ENCODE results near the gene SPPL2C.

The SPPL2C gene, protein sequence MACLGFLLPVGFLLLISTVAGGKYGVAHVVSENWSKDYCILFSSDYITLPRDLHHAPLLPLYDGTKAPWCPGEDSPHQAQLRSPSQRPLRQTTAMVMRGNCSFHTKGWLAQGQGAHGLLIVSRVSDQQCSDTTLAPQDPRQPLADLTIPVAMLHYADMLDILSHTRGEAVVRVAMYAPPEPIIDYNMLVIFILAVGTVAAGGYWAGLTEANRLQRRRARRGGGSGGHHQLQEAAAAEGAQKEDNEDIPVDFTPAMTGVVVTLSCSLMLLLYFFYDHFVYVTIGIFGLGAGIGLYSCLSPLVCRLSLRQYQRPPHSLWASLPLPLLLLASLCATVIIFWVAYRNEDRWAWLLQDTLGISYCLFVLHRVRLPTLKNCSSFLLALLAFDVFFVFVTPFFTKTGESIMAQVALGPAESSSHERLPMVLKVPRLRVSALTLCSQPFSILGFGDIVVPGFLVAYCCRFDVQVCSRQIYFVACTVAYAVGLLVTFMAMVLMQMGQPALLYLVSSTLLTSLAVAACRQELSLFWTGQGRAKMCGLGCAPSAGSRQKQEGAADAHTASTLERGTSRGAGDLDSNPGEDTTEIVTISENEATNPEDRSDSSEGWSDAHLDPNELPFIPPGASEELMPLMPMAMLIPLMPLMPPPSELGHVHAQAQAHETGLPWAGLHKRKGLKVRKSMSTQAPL

DNA sequence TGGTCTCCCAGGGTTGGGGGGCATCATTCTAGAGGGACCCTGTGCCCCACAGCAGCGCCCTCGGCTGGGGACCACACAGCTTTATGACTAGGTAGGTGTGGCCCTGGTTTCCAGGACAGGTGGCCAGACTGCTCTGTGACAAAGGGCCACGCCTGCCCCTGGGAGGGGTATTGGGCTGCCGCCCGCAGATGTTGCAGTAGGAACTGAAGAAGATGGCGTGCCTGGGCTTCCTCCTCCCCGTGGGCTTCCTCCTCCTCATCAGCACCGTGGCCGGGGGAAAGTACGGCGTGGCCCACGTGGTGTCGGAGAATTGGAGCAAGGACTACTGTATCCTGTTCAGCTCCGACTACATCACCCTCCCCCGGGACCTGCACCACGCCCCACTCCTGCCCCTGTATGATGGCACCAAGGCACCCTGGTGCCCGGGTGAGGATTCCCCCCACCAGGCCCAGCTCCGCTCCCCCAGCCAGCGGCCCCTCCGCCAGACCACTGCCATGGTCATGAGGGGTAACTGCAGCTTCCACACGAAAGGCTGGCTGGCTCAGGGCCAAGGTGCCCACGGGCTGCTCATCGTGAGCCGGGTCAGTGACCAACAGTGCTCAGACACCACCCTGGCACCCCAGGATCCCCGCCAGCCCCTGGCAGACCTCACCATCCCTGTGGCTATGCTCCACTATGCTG lies at the start of gene SPPL2C:
Gene SPPL2C, plus strand, starts transcription at position 187 of the 681 bp plus-strand sequence. Its CDS starts 26 bp downstream, at position 213.
- no peak for DNase-seq

DNA sequence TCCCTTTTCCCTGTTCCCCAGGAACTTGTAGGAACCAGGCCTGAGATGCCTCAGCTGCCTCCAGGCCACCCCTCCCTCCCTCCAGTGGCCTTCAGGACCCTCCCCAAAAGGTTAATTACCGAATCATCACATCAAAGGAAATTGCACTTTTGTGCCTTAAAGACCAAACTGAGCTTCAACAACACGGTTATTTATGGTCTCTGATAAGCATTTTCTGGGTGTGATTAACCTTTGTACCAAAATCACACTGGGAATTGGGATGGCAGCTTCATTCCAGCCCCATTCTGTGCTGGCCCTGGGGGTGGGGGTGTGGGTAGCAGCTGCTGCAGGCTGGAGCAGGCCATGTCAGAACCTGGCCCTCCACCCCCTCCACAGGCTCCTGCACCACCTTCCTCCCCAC lies 43.9 kb upstream of the SPPL2C start:
- no peak for DNase-seq

DNA sequence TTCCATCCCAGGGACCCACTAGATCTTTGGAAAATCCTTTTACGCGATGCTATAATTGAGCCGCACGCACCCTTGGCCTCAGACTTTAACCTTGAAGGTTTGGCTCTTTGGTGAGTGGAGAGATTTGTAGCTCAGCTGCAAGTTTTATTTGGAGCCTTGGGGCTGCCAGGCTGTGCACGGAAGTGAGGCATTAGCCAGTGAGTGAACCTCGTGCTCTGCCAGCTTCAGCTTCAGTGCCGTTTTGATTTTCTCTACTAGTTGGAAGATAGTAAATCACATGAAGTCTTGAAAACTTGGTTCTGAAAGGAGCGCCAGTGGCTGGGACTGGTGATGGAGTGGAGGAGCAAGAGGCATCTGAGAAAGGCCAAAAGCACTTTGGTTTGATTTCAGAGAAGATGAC lies 43.3 kb upstream of the SPPL2C start:
- DNase-seq, result no peak

DNA sequence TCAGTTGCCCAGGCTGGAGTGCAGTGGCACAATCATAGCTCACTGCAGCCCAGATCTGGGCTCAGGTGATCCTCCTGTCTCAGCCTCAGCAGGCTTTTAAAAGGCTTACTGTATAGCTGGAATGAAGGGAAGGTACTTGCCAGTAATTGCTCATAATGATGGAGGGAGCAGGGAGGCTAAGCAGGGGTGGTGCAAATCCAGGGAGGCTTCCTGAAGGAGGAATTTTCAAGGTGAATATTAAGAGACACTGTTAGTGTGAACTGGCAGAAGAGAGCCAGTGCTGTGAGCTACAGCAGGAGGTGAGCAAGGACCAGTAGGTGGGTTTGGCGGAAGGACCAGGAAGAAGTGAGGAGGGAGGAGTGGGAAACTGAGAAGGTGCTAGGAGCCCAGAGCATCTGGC lies 35.8 kb upstream of the SPPL2C start:
- no peak for DNase-seq

DNA sequence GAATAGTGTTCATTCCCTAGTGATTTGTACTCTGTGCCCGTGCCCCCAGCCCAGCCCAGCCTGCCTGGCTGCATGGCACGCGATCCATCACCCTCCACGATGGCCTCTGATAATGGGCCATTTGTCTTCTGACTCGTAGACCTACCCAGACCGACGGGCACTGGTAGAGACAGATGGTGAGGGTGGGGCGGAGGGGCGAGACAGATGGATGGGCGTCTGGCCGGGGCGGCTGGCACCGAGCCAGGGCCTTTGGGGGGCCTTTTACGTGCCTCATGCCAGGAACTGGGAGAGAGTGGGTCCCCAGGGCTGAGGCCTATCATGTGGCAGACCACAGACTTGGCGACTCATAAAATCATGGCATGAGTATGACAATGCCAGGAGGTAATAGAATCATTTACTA lies 35.2 kb upstream of the SPPL2C start:
- no peak for DNase-seq

DNA sequence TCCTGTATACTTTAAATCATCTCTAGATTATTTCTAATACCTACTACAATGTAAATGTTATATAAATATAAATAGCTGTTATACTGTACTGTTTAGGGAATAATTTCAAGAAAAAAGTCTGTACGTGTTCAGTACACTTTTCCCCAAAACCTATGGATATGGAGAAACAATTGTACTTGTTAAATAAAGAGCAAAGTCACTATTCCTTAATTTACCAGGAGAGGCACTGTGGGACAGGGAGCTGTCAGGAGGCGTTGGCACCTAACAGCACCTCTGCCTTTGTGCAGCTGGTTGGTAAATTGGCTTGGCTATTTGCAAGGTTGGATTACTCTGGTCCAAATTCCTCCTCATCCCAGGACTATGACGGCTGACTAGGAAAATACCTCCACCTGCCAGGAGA lies 32.6 kb upstream of the SPPL2C start:
- DNase-seq, result no peak

DNA sequence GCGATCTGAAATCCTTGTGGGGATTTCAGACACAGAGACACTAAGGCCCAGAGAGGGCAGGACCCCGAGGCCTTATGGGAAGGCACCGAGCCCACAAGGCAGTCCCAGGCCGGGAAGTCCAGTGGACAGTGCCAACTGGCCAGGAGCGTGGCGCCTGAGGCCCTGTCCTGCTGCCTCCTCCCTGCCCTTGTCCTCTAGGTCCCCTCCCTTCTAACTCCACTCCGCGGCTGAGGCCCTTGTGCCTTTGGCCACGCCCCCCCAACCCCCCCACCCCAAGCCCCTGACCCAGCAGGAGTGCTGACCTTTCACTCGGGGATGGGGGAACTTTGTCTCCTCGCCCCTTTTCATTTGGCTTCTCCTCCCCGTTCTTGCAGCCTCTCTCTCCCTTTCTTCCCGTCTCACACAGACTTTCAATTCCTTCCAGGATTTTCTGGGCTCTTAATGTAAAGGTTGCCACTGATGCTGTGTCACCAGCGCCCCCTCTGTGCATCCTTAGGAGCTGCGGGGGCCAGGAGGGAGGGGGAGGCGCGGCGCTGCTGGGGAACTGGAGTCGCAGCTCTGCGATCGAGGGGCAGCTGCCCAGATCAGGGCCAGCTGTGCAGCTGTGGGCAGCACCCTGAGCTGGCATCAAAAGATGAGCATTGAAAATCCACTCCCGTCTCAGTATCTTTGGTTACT lies 31.5 kb upstream of the SPPL2C start:
- no peak for DNase-seq

DNA sequence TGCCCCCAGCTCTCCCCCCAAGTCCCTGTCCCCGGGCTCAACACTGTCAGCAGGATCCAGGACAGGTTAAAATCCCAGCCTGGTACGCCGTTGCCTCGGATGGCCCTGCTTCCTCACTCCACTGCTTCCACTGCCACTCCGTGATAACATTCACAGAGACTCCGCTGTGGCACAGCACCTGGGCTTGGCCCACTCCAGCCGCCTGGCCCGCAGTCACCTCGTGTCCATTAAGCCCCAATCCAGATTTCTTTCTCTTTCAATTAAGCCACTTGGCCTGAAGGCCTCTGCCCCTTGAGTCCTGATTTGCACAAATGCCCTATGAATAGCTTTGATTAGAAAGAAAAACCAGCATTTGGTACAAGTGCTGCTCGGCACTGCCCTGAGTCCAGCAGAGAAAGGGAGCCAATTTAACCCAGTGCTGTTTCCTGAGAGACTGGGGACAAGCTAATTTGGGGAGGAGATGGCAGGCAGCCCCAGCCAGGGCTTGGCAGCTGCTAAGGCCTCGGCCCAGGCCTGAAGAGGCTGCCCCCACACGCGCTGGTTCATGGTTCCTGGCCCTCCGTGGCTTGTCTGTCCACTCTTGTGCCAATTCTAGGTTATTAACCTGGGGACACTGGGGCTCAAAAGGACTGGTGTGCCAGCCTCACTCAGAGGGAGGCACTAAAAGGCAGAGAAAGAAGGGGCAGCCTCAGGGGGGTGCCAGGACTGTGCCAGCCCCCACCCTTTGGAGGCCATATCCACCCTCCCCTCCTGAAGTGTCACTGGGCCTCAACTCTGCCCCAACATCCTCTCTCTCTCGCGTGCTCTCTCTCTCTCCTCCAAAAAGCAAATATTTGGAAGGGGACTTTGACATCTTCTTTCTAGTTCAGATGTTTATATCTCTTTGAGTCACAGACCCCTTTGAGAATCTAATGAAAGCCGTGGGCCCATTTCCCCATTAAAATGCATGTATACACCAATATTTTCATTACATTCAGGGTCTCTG lies 29.8 kb upstream of the SPPL2C start:
- no peak for DNase-seq

DNA sequence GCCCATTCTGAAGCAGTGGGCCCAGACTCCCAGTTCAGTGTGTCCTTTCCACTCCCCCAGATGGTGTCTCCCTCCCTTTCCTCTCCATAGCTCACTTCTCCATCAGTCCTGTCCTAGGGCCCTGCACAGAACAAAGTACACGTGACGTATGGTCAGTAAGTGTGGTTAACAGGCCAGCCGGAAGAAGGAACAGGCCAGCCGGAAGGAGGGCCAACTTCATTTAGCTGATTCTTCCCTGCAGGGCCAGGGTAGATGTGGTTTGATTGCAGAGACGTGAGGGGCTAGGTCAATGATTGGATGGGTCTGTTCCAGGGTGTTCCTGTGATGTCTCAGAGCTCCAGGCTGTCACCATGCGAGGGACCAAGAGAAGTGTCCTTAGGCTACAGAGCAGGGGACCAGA lies 28.9 kb upstream of the SPPL2C start:
- DNase-seq, result no peak

DNA sequence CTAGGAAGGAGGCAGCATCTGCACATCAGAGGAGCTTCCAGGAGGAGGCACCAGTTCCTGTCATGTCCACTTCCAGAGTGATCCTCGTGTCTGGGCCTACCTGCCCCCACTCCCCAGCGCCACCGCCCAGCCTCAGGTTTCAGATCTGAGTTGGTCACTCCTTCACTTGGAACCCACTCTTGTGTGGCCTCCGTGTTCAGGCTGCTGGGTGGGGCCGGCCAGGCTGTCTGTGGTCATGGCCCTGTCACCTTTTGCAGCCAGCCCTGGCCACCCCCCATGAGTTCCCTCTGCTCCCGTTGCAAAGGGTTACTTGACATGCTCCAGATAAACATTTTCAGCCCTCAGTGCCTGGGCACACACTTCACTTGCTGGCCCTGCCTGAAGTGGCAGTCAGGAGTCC lies 26.6 kb upstream of the SPPL2C start:
- no peak for DNase-seq

DNA sequence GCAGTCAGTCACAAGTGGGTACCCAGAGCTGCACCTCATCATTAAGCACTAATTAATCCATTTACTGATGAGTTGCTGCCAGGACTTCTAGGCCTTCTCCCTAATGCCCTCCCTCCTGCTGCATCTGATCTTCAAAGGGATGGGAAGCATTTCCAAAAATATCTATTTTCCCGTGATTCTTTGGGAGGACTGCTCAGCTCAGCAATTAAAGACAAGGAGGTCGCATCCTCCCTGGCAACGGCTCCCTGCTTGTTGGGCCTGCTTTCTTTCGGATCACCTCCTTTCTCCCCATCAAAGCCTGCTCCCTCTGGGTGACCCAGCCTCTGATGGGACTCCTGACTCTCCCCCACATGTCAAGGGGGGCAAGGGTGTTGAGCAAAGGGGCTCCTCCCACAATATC lies 26.0 kb upstream of the SPPL2C start:
- no peak for DNase-seq

DNA sequence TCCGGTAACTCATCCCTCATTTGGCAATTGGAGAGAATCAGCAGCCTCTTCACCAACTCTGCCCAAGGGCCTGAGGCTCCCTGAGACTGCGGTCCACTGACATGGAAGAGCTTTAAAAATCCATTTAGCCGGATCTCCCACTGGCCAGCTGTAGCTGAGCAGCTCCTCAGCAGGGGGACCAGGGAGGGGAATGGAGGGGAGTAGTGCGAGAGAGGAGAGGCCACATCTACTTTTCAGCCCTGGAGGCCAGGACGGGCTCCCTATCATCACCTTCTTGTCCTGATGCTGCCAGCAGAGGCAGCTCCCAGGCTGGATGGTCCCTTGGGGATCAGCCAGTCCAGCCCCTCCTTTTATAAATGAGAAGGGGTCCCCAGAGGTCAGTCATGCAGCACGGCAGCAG lies 25.0 kb upstream of the SPPL2C start:
- no peak for DNase-seq

DNA sequence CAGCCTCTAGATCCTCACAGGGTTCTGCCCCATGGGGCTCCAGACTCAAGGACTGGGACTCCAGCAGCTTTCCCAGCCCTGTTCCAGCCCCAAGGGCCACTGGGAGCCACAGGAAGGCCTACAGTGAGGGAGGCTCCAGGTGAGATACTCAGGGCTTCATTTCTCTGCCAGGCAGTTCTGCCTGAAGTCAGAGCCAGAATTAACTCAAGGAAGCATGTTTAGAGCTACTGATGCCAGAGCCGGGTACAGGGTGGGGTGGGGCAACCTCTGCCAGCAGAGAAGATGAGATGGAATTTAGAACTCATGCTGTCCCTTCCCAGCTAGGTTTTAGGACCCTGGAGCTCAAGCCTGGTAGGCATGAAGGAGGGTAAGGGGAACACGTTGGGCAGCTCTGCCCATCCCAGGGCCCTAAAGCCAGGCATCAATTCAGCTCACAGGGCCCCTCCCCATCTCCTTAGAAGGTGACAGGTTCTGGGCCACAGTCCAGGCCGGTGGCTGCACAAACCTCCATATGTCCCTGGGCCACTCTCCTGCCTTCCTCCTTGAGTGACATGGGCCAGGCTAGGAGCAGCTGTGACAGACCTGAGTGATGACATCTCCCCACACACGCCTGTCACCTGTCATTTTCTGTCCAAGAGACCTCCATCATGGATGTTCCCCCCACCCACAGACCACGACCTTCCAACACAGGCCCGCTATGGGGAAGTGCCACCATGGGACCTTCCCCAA lies 24.5 kb upstream of the SPPL2C start:
- DNase-seq, result no peak

DNA sequence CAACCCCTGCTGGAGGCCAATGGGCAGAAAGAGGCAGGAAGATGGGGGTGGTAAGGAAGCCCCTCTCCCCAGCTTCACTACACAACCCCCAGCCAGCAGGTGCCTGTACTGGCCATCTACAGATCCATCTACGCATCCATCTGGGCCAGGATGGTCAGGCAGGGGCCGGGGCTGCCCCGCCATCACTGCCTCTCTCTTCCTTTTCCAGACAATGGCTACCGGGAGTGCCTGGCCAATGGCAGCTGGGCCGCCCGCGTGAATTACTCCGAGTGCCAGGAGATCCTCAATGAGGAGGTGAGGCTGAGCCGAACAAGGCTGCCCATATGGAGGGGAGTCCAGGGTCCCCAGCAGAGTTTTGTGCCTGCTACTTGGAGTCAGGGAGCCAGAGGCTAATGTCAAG lies 23.5 kb upstream of the SPPL2C start:
- DNase-seq, result no peak

DNA sequence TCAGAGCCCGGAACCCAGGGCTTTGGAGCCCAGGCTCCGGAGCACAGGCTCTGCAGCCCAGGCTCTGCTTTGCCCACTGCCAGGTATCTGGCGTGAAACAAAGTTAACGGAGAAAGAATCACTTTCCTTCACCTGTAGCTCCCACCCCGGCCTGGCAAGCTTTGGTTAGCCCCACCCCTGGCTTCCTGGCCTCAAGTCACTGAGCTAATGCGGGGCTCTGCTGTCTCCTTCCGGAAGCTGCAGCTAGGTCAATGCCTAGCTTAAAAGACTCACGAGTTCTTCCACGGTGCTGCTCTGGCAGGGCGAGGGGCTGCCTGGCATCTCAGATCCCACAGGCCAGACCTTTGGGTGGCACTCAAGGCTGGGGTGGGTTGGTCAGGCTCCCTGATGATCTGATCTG lies 21.1 kb upstream of the SPPL2C start:
- no peak for DNase-seq

DNA sequence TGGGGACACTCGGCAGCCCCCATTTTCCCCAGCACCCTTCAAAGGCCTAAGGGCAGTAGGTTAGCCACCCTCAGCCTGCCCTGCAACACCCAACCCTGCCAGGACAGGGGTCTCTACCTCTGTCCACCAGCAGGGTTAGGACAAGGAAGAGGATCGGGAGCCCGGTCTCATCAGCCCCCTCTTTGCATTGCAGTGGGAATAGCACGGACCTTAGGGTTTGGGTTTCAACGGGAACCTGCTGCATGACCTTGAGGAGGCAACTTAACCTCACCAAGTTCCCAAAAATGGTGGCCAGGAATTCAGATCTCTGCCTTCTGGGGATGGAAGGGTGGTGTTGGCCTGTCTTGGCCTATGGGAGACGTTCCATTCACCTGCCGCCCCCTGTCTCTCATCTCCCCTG lies 20.2 kb upstream of the SPPL2C start:
- no peak for DNase-seq

DNA sequence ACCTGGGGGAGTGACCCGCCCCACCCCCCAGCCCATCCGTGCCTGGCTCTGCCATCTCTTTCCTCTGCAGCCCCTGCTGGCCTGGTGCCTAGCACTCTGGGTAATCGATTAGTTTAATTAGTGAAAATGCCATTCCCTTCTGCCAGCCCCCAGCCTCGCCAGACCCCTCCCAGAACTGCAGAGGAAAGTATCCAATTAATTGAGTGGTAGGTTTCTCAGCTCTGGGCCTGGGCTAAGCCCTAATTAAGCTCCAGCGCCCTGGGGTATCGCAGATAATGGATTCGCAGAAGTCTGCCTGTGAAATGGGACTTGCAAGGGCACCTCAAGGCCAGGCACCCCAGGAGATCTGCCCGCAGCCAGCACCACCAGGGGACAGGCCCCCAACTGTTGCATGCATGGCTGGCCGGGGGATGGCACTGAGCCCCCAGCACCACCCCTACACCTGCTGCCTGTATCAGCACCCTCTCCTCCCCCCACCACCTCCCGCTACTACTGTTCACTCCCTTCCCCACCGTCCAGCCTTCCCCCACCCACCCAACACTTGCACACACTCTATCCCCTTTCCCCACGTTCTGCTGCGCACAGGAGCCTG lies 19.7 kb upstream of the SPPL2C start:
- no peak for DNase-seq

DNA sequence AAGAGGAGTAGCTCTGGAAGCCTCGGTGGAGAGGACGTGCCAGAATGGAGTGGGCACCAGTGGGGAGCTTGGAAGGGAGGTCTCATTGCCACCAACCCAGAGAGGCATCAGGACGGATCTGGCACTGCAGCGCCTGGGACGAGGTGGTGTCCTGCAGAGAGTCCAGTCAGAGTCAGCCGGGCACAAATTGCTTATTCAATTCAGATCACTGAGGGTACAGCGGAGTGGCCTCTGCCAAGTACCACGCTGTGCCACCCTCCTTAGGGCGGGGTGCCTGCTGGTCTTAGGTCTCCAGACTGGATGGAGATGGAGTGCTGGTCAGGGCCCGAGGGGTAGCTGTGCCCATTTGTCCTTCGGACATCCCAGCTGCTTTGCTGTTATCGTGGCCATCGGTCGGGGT lies 18.9 kb upstream of the SPPL2C start:
- DNase-seq, result no peak

DNA sequence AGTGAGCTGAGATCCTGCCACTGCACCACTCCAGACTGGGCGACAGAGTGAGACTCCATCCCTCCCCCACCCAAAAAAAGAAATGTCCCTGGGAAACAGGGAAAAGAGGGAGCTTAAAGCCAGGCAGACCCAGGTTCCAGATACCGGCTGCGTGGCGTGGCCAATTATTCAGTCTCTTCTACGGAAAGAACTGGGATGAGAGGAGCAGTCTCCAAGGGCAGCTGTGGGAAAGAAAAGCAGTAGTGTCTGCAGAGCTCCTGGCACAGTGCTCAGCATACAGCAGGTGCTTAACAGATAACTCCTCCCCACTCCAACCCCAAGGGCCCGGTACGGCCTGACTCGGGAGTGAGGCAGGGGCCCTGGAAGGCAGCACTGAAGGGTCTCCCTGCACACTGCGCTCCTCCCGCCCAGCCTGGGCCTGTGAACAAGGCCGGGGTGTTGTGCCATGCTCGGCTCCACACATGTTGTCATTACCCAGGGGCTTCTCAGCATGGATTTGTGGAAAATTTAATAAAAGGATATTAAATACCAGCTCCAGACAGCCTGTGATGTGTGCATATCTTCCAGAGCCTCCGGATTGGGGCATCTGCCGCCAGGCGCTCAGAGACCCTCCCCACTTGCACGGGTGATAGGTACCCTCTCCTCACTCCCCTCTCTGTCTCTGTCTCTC lies 17.6 kb upstream of the SPPL2C start:
- DNase-seq, result no peak

DNA sequence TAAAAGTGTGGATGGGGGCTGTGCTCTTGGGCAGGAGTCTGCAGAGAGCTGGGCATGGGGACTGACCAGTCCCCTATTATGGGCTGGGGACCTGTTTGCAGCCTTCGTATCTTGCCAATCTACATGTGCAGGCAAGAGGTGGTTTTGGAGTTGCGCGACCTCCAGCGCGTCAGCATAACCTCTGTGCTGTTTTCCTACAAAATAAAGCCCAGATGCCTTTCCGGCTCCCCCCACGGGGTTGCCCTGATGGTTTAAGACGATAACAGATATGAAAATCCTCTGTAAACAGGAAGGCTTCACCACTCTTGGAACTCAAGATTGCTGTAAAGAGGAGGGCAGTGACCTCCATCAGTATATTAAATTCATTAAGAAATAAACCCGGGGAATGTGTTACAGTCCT lies 16.5 kb upstream of the SPPL2C start:
- no peak for DNase-seq

Data from bone marrow (tissue), 2 donors.